HepG2 (cell line): ENCODE results near the gene RERE. TPM values are rescaled to one million over a fixed set of nuclear protein-coding genes. Genes with fewer than 3 reads are reported as not detected.

Experiments used
- ATAC-seq: fragments of 200-7000 bp; cut with Tn5 transposase; 3 replicates; pipeline ENCODE4 v1.9.1; 2020; ENCODE audit warnings: mild to moderate bottlenecking, moderate library complexity
- BruUV-seq: library from RNA; stranded (reverse); fragments of 400-500 nt; replicated peaks from 2 replicates; lab custom pipeline; 2021; lab: Mats Ljungman, UMichigan
- CTCF ChIA-PET: fragments of 300-600 bp; formaldehyde crosslinking; extraction: SDS; loops from one replicate; lab custom pipeline; 2021; ENCODE audit warnings: low total read pairs, inconsistent platforms, low intra/inter-chr PET ratio; lab: Yijun Ruan, JAX
- POLR2A ChIA-PET: fragments of 350-600 bp; sonication (Branson Sonifier 250); formaldehyde crosslinking; loops from one replicate; lab custom pipeline; 2020; ENCODE audit warnings: antibody characterized with exemption, inconsistent platforms; lab: Yijun Ruan, JAX
- DNase-seq: peaks from one replicate; pipeline ENCODE4 v3.0.0-alpha.2; 2015; ENCODE audit warnings: low spot score
- FAIRE-seq: peaks from 3 replicates; lab custom pipeline; 2011; peaks lifted over from hg19 to GRCh38; lab: Jason Lieb, UNC
- H2AFZ ChIP-seq: one replicate; pipeline ENCODE4 v1.6.1; 2011; ENCODE audit warnings: low read length, inconsistent platforms
- H3K27ac ChIP-seq: fragments of 300-600 bp; 3 replicates; pipeline ENCODE4 v1.8.0; 2011; ENCODE audit warnings: mixed run types, mild to moderate bottlenecking, mixed read lengths, low read length, inconsistent platforms; ENCODE audit not compliant: insufficient read depth; ENCODE audit errors: extremely low read length
- H3K27me3 ChIP-seq, 2 experiments: fragments of 200-600 bp in 1 of 2; 2 replicates in 1 of 2; 3 replicates in 1 of 2; pipeline versions ENCODE4 v1.6.0 to v1.8.0; 2011; ENCODE audit warnings: low read length in 2 of 2, mild to moderate bottlenecking in 2 of 2, moderate library complexity in 2 of 2, inconsistent platforms in 1 of 2; ENCODE audit not compliant: insufficient read depth in 2 of 2, control insufficient read depth in 1 of 2
- H3K36me3 ChIP-seq, 2 experiments: fragments of 200-600 bp in 1 of 2; replicated peaks in 1 of 2; 2 replicates in 1 of 2; 3 replicates in 1 of 2; pipeline versions ENCODE4 v1.5.1 to v1.8.0; 2011; ENCODE audit warnings: low read length in 2 of 2, inconsistent platforms in 1 of 2; ENCODE audit not compliant: insufficient read depth in 2 of 2, control insufficient read depth in 1 of 2
- H3K4me1 ChIP-seq: 2 replicates; pipeline ENCODE4 v1.5.1; 2012; ENCODE audit warnings: low read length, inconsistent platforms; ENCODE audit not compliant: insufficient read depth
- H3K4me2 ChIP-seq: 2 replicates; pipeline ENCODE4 v1.6.0; 2011; ENCODE audit warnings: low read depth, low read length, inconsistent platforms
- H3K4me3 ChIP-seq, 3 experiments: fragments of 200-600 bp in 1 of 3; sonication (generic), shearing (Covaris generic) in 1 of 3; replicated peaks in 1 of 3; 2 replicates each; pipeline ENCODE4 v1.5.1; 2011 to 2016; ENCODE audit warnings: low read length in 3 of 3, inconsistent platforms in 2 of 3, low read depth in 2 of 3, mild to moderate bottlenecking in 2 of 3, control low read depth in 1 of 3, mixed read lengths in 1 of 3; ENCODE audit not compliant: insufficient read depth in 1 of 3
- H3K79me2 ChIP-seq: one replicate; pipeline ENCODE4 v1.6.1; 2011; ENCODE audit warnings: low read length, inconsistent platforms; ENCODE audit not compliant: insufficient read depth
- H3K9ac ChIP-seq: 2 replicates; pipeline ENCODE4 v1.6.0; 2011; ENCODE audit warnings: mild to moderate bottlenecking, low read depth, low read length, inconsistent platforms; ENCODE audit not compliant: insufficient read depth
- H3K9me3 ChIP-seq: 2 replicates; pipeline ENCODE4 v1.5.1; 2012; ENCODE audit warnings: mild to moderate bottlenecking, low read length
- H4K20me1 ChIP-seq: 2 replicates; pipeline ENCODE4 v1.6.0; 2011; ENCODE audit warnings: inconsistent platforms, mild to moderate bottlenecking, low read length, moderate library complexity; ENCODE audit not compliant: insufficient read depth
- BCL6 ChIP-seq: IDR thresholded peaks from 2 replicates; pipeline ENCODE4 v1.6.1; 2016; ENCODE audit warnings: missing genetic modification reagents, missing compliant biosample characterization
- ETV5 ChIP-seq: IDR thresholded peaks from 2 replicates; pipeline ENCODE4 v1.6.1; 2018; ENCODE audit warnings: missing biosample characterization, missing genetic modification reagents, inconsistent platforms, borderline replicate concordance
- HDAC2 ChIP-seq: sonication (generic); formaldehyde crosslinking; IDR thresholded peaks from 2 replicates; pipeline ENCODE4 v1.4.0; 2020; ENCODE audit warnings: missing genetic modification reagents
- HNF1A ChIP-seq, 2 experiments: sonication (generic) in 1 of 2; formaldehyde crosslinking in 1 of 2; IDR thresholded peaks; 2 replicates each; pipeline versions ENCODE4 v1.4.0 to v1.6.1; 2016 to 2020; ENCODE audit warnings: borderline replicate concordance in 1 of 2, low read depth in 1 of 2, mild to moderate bottlenecking in 1 of 2, missing genetic modification reagents in 1 of 2
- NFIB ChIP-seq: sonication (generic); formaldehyde crosslinking; IDR thresholded peaks from 2 replicates; pipeline ENCODE4 v1.9.0; 2021; ENCODE audit warnings: missing genetic modification reagents, mild to moderate bottlenecking, borderline replicate concordance
- PITX1 ChIP-seq: sonication (generic); formaldehyde crosslinking; IDR thresholded peaks from 2 replicates; pipeline ENCODE4 v1.5.1; 2020; ENCODE audit warnings: mild to moderate bottlenecking, missing genetic modification reagents
- RARA ChIP-seq: IDR thresholded peaks from 2 replicates; pipeline ENCODE4 v1.6.1; 2016; ENCODE audit warnings: missing genetic modification reagents, missing compliant biosample characterization
- RELA ChIP-seq: sonication (generic); formaldehyde crosslinking; IDR thresholded peaks from 2 replicates; pipeline ENCODE4 v1.4.0; 2020; ENCODE audit warnings: missing genetic modification reagents
- RXRA ChIP-seq: sonication (generic); formaldehyde crosslinking; IDR thresholded peaks from 2 replicates; pipeline ENCODE4 v1.5.1; 2020; ENCODE audit warnings: missing genetic modification reagents
- RXRB ChIP-seq: IDR thresholded peaks from 2 replicates; pipeline ENCODE4 v1.6.1; 2016; ENCODE audit warnings: borderline replicate concordance, missing genetic modification reagents, missing compliant biosample characterization
- SOX13 ChIP-seq, 3 experiments: fragments of 450-650 bp in 1 of 3; sonication (generic) in 1 of 3; formaldehyde crosslinking in 1 of 3; IDR thresholded peaks in 2 of 3; conservative IDR thresholded peaks in 1 of 3; 2 replicates each; pipeline versions ENCODE4 v1.5.0 to v1.6.1; 2016 to 2020; ENCODE audit warnings: antibody characterized with exemption in 1 of 3, mild to moderate bottlenecking in 1 of 3, missing compliant biosample characterization in 1 of 3, missing genetic modification reagents in 1 of 3, moderate library complexity in 1 of 3
- TBL1XR1 ChIP-seq: fragments of 150-350 bp; IDR thresholded peaks from 2 replicates; pipeline ENCODE4 v1.6.1; 2014; ENCODE audit warnings: borderline replicate concordance, low read length; ENCODE audit not compliant: partially characterized antibody
- XRCC5 ChIP-seq: fragments of 200-400 bp; formaldehyde crosslinking; optimal IDR thresholded peaks from 2 replicates; pipeline ENCODE3; 2017; ENCODE audit warnings: mild to moderate bottlenecking, low read length
- ZC3H4 ChIP-seq: sonication (generic); formaldehyde crosslinking; IDR thresholded peaks from 2 replicates; pipeline ENCODE4 v1.4.0; 2020; ENCODE audit warnings: missing genetic modification reagents, borderline replicate concordance
- ZFX ChIP-seq: sonication (generic); formaldehyde crosslinking; IDR thresholded peaks from 2 replicates; pipeline ENCODE4 v1.4.0; 2020; ENCODE audit warnings: mild to moderate bottlenecking, low read depth, missing genetic modification reagents, moderate library complexity
- ZMYM2 ChIP-seq: sonication (generic); formaldehyde crosslinking; IDR thresholded peaks from 2 replicates; pipeline ENCODE4 v1.8.0; 2022; ENCODE audit warnings: mild to moderate bottlenecking, missing genetic modification reagents
- ZMYM4 ChIP-seq: sonication (generic); formaldehyde crosslinking; IDR thresholded peaks from 2 replicates; pipeline ENCODE4 v1.8.1; 2023; ENCODE audit warnings: mild to moderate bottlenecking, missing genetic modification reagents
- ZNF501 ChIP-seq: sonication (generic); formaldehyde crosslinking; IDR thresholded peaks from 2 replicates; pipeline ENCODE4 v1.5.1; 2020; ENCODE audit warnings: mild to moderate bottlenecking, moderate library complexity, missing genetic modification reagents
- ZNF761 ChIP-seq: sonication (generic); formaldehyde crosslinking; conservative IDR thresholded peaks from 2 replicates; pipeline ENCODE4 v1.4.0; 2020; ENCODE audit warnings: mild to moderate bottlenecking, missing genetic modification reagents
- WGBS: methylation state at CpG from one replicate; pipeline ENCODE4 v1.1.6; 2017; ENCODE audit warnings: low lambda C conversion rate; 5-methylcytosine and 5-hydroxymethylcytosine counted together
- in situ Hi-C: cut with HindIII; loops from 2 replicates; pipeline ENCODE4 v1.10.0; 2017; ENCODE audit warnings: low pct_unique_long_range_greater_than_20kb; ENCODE audit not compliant: extremely low pct_ligation_motif_present
- intact Hi-C: fragments of 100-400 bp; cut with micrococcal nuclease; formaldehyde crosslinking; loops from one replicate; pipeline ENCODE4 v1.10.0; 2022; ENCODE audit not compliant: unreplicated experiment
- polyA plus RNA-seq, 8 experiments: library from polyadenylated mRNA; depleted of rRNA in 3 of 8; stranded (reverse) in 7 of 8; unstranded in 1 of 8; fragments of >200 nt; fragmentation: Illumina TruSeq in 4 of 8; extraction: Trizol in 4 of 8; gene quantifications; 2 replicates each; pipeline versions ENCODE4 v1.2.1 to v1.2.3, GENCODE V29; 2011 to 2016; ENCODE audit warnings: low read depth in 4 of 8, missing spikeins in 1 of 8, mixed read lengths in 1 of 8; ENCODE audit not compliant: insufficient read depth in 1 of 8
- total RNA-seq, 5 experiments: library from RNA; depleted of rRNA; stranded (reverse); fragments of >200 nt; fragmentation: Illumina TruSeq; extraction: Trizol; gene quantifications; 2 replicates each; pipeline ENCODE4 v1.2.3, GENCODE V29; 2016; ENCODE audit warnings: low read depth in 1 of 5

RERE gene
- total and polyA plus RNA-seq, 2 of the 13 experiments (the other 11 are each of a cell fraction or from before 2014, with no cell fraction given), result 18.3 to 21.9 TPM

- H3K36me3 ChIP-seq, result no peaks in the 10 kb centered on the region
- H3K27ac ChIP-seq, result no peak overlapping the region
- 0% methylated on average over 1 of the region's 5 CpGs for WGBS
- FAIRE-seq (peak; percentile 65), DNase-seq (no peak), ATAC-seq (peak; percentile 79)
- 0 out of 5 replicates have a peak, but pooled peaks cover 0 to 2% of the 10 kb centered on the region in 2 experiments for H3K27me3 ChIP-seq
- no peak overlapping the region for H2AFZ ChIP-seq
- H3K9ac ChIP-seq, result no peak overlapping the region
- no TSS peak for BruUV-seq
- CTCF ChIA-PET, result interaction anchor here (0.8 to 1.4 kb wide), 4 partner anchors 16 to 287 kb away, joined by 3 to 9 read pairs (median 4); no protein-coding TSS in a partner anchor
- in situ Hi-C loops, result loop anchor here (25.0 kb wide), 1 partner anchor 286 kb away; no protein-coding TSS in a partner anchor
- H3K4me3 ChIP-seq, result peak overlapping the region in 1 of 3 experiments; percentile 58; a peak in 2 of 6 replicates
- no peaks in the 10 kb centered on the region for H4K20me1 ChIP-seq
- peak overlapping the region; percentile 86 for H3K4me2 ChIP-seq
- no peaks in the 10 kb centered on the region for H3K79me2 ChIP-seq
- peaks cover 61% of the 10 kb centered on the region for H3K4me1 ChIP-seq
- H3K9me3 ChIP-seq, result no peaks in the 10 kb centered on the region
- POLR2A ChIA-PET, result interaction anchor here (0.6 to 1.9 kb wide), 11 partner anchors 9 to 284 kb away, joined by 3 to 19 read pairs (median 4); partner anchors contain the start of gene RERE
- intact Hi-C loops, result loop anchor here (5.0 kb wide), 1 partner anchor 286 kb away; no protein-coding TSS in a partner anchor
- no peak for TF ChIP-seq HNF1A (IDR thresholded peaks at IDR 0.05; ENCODE audit: low read depth)
- no peak for TF ChIP-seq HNF1A (CRISPR knock-in tag; IDR thresholded peaks at IDR 0.05; ENCODE audit: borderline replicate concordance)
- TF ChIP-seq ZMYM4 (CRISPR knock-in tag), result peak; percentile 57; the same call in 1 of the 2 replicates
- TF ChIP-seq HDAC2 (CRISPR knock-in tag), result 0 out of 2 replicates have a peak, but pooled peaks have one; percentile 23
- 0 out of 2 replicates have a peak, but pooled peaks have one; percentile 58 for TF ChIP-seq ZMYM2 (CRISPR knock-in tag)
- TF ChIP-seq ZC3H4 (CRISPR knock-in tag), result no peak
- TF ChIP-seq SOX13 (IDR thresholded peaks at IDR 0.05), result no peak
- 0 out of 4 replicates have a peak, but pooled peaks of 1 of the 2 experiments have one; percentile 21 for TF ChIP-seq SOX13 (CRISPR knock-in tag; conservative IDR thresholded peaks at IDR 0.05 in 1 of 2, IDR thresholded peaks at IDR 0.05 in 1 of 2)
- TF ChIP-seq NFIB, result no peak
- 0 out of 2 replicates have a peak, but pooled peaks have one; percentile 28 for TF ChIP-seq RELA (CRISPR knock-in tag)
- TF ChIP-seq XRCC5, result no peak
- TF ChIP-seq ZNF501 (CRISPR knock-in tag), result no peak
- peak; percentile 52; the same call in 1 of the 2 replicates for TF ChIP-seq RXRB (CRISPR knock-in tag)
- TF ChIP-seq BCL6 (CRISPR knock-in tag), result 0 out of 2 replicates have a peak, but pooled peaks have one; percentile 7
- TF ChIP-seq RARA (CRISPR knock-in tag), result peak; percentile 85
- 0 out of 2 replicates have a peak, but pooled peaks have one; percentile 66 for TF ChIP-seq RXRA (CRISPR knock-in tag)
- peak; percentile 56; the same call in 1 of the 2 replicates for TF ChIP-seq PITX1 (CRISPR knock-in tag)
- 0 out of 2 replicates have a peak, but pooled peaks have one; percentile 6 for TF ChIP-seq ZNF761 (CRISPR knock-in tag)
- peak; percentile 29; the same call in 1 of the 2 replicates for TF ChIP-seq ETV5 (CRISPR knock-in tag)
- no peak for TF ChIP-seq TBL1XR1
- 0 out of 2 replicates have a peak, but pooled peaks have one; percentile 31 for TF ChIP-seq ZFX (CRISPR knock-in tag)
Observed at GRCh38 chr1:8847990-8848389, 30.6 kb upstream of the RERE start.
